K562 (cell line): ENCODE data around the gene DCAF17.

Source experiments
- CHD2 ChIP-seq: IDR thresholded peaks from 2 replicates; pipeline ENCODE4 v1.6.1; 2011; ENCODE audit warnings: low read depth, low read length
- CTCF ChIP-seq, 3 experiments: IDR thresholded peaks in 2 of 3; conservative IDR thresholded peaks in 1 of 3; 2 replicates each; pipeline ENCODE4 v1.5.1; 2011 to 2012; ENCODE audit warnings: low read length in 3 of 3, mild to moderate bottlenecking in 3 of 3, control low read depth in 2 of 3, improper control_type of control experiment in 1 of 3, inconsistent platforms in 1 of 3, low read depth in 1 of 3, mixed read lengths in 1 of 3, moderate library complexity in 1 of 3; ENCODE audit not compliant: insufficient read depth in 2 of 3
- TSHZ1 ChIP-seq: fragments of 250-450 bp; sonication (Bioruptor Pico); IDR thresholded peaks from 2 replicates; pipeline ENCODE4 v1.4.0; 2020; ENCODE audit warnings: mild to moderate bottlenecking, moderate library complexity

- TF ChIP-seq CHD2 (no peak), TSHZ1 (CRISPR knock-in tag) (no peak), CTCF (IDR thresholded peaks at IDR 0.05 in 2 of 3, conservative IDR thresholded peaks at IDR 0.05 in 1 of 3; ENCODE audit: insufficient read depth in 2 of 3, low read depth in 1 of 3, low read length in 3 of 3) (no peak)
These were observed 58.6 kb downstream of the DCAF17 start for GRCh38 chr2:171492664-171493063.
